Testis (tissue), 2 donors: ENCODE measurements around the gene SHC3.

Experiments used
- CTCF ChIP-seq, 3 experiments: fragments of 450-650 bp in 2 of 3; fragments of 200-600 bp in 1 of 3; sonication (generic) in 1 of 3; IDR thresholded peaks; one replicate each; pipeline ENCODE4 v1.5.1; 2016 to 2019; ENCODE audit warnings: antibody characterized with exemption in 3 of 3, mild to moderate bottlenecking in 2 of 3, moderate library complexity in 1 of 3
- POLR2A ChIP-seq: fragments of 450-650 bp; IDR thresholded peaks from one replicate; pipeline ENCODE4 v1.6.1; 2017; ENCODE audit warnings: antibody characterized with exemption, mild to moderate bottlenecking, moderate library complexity

GRCh38 chr9:89039664-89040063 is 139.0 kb downstream of the SHC3 start:
- TF ChIP-seq CTCF (IDR thresholded peaks at IDR 0.05) (no peak), POLR2A (no peak)
